C4-2B (cell line): ENCODE results near the gene REPIN1.

ENCODE experiments used
- H3K27ac ChIP-seq: fragments of 450-650 bp; 2 replicates; pipeline ENCODE4 v1.5.1; 2017
- CTCF ChIP-seq: fragments of 450-650 bp; conservative IDR thresholded peaks from 2 replicates; pipeline ENCODE4 v1.5.1; 2017; ENCODE audit warnings: mild to moderate bottlenecking
- ZFX ChIP-seq: fragments of 450-650 bp; IDR thresholded peaks from 2 replicates; pipeline ENCODE4 v1.6.1; 2017

The REPIN1 gene

GRCh38 chr7:150346922-150347321 is 21.7 kb upstream of the REPIN1 start:
- H3K27ac ChIP-seq: no peak overlapping the region
- TF ChIP-seq ZFX: no peak
- no peak for TF ChIP-seq CTCF

- no peak overlapping the region for H3K27ac ChIP-seq
- TF ChIP-seq CTCF (no peak), ZFX (no peak)
These were observed 16.9 kb upstream of the REPIN1 start for GRCh38 chr7:150351587-150352194.

GRCh38 chr7:150355666-150356059 is 13.0 kb upstream of the REPIN1 start:
- peak overlapping the region; percentile 79; the same call in 1 of the 2 replicates for H3K27ac ChIP-seq
- no peak; the same call in 1 of the 2 replicates for TF ChIP-seq ZFX
- TF ChIP-seq CTCF: no peak

- TF ChIP-seq ZFX (no peak), CTCF (peak; percentile 93)
- H3K27ac ChIP-seq: peak overlapping the region; percentile 79
These were observed 12.2 kb upstream of the REPIN1 start for GRCh38 chr7:150356265-150356897.

- no peak overlapping the region for H3K27ac ChIP-seq
- TF ChIP-seq ZFX: no peak
- no peak for TF ChIP-seq CTCF
These were observed 11.4 kb upstream of the REPIN1 start for GRCh38 chr7:150357270-150357669.

GRCh38 chr7:150357771-150358427 is 10.7 kb upstream of the REPIN1 start:
- H3K27ac ChIP-seq: no peak overlapping the region
- no peak for TF ChIP-seq CTCF
- no peak for TF ChIP-seq ZFX

GRCh38 chr7:150358433-150358832 is 10.2 kb upstream of the REPIN1 start:
- no peak overlapping the region for H3K27ac ChIP-seq
- TF ChIP-seq ZFX (no peak), CTCF (no peak)
